Small intestine (tissue), 7 donors: ENCODE measurements around the gene SLC39A11. TPM values are rescaled to one million over a fixed set of nuclear protein-coding genes. Genes with fewer than 3 reads are reported as not detected.
A peak's percentile ranks its signal among the peaks of the same experiment; 100 is the strongest.
"Not testable (repeated sequence)": the region's sequence is repeated elsewhere in the genome, so short reads cannot be mapped to it uniquely, and the experiment has no call there.

Experiments
- DNase-seq, 2 donors: peaks; one replicate each; pipeline versions ENCODE4 v3.0.0 to v3.0.0-alpha.2; 2013
- FAIRE-seq: peaks from 2 replicates; lab custom pipeline; 2012; peaks lifted over from hg19 to GRCh38; lab: Jason Lieb, UNC
- H3K27ac ChIP-seq, 3 donors: one replicate each; pipeline ENCODE4 v1.5.1; 2013; ENCODE audit warnings: low read length in 2 of 3, mild to moderate bottlenecking in 2 of 3, control low read depth in 1 of 3, inconsistent platforms in 1 of 3, low read depth in 1 of 3, moderate library complexity in 1 of 3
- H3K27me3 ChIP-seq, 3 donors: one replicate each; pipeline ENCODE4 v1.6.1; 2013; ENCODE audit warnings: low read length in 3 of 3, inconsistent platforms in 1 of 3; ENCODE audit not compliant: control insufficient read depth in 3 of 3, insufficient read depth in 3 of 3
- H3K36me3 ChIP-seq, 3 donors: one replicate each; pipeline ENCODE4 v1.6.1; 2013; ENCODE audit warnings: low read length in 3 of 3, inconsistent platforms in 1 of 3, low read depth in 1 of 3, mild to moderate bottlenecking in 1 of 3, moderate library complexity in 1 of 3; ENCODE audit not compliant: control insufficient read depth in 3 of 3, insufficient read depth in 2 of 3
- H3K4me1 ChIP-seq, 3 donors: one replicate each; pipeline ENCODE4 v1.6.1; 2013; ENCODE audit warnings: low read length in 2 of 3, inconsistent platforms in 1 of 3, low read depth in 1 of 3, mild to moderate bottlenecking in 1 of 3, moderate library complexity in 1 of 3; ENCODE audit not compliant: control insufficient read depth in 3 of 3, insufficient read depth in 2 of 3
- H3K4me3 ChIP-seq, 3 donors: one replicate each; pipeline ENCODE4 v1.5.1; 2013; ENCODE audit warnings: low read length in 3 of 3, control low read depth in 1 of 3, inconsistent platforms in 1 of 3, low read depth in 1 of 3, mild to moderate bottlenecking in 1 of 3, moderate library complexity in 1 of 3
- H3K9me3 ChIP-seq, 2 donors: one replicate each; pipeline ENCODE4 v1.6.1; 2013; ENCODE audit warnings: low read depth in 1 of 2, low read length in 1 of 2; ENCODE audit not compliant: control insufficient read depth in 2 of 2, insufficient read depth in 1 of 2
- WGBS, 3 donors: extraction: QIAGEN DNeasy Blood & Tissue Kit; methylation state at CpG; one replicate each; pipeline ENCODE4 v1.1.7; 2013; 5-methylcytosine and 5-hydroxymethylcytosine counted together
- polyA plus RNA-seq, 4 donors: library from polyadenylated mRNA; stranded (reverse) in 3 of 4; unstranded in 1 of 4; fragments of 200-250 nt in 3 of 4; fragments of 120-200 nt in 1 of 4; gene quantifications; one replicate each; pipeline versions ENCODE4 v1.2.1 to v1.2.3, GENCODE V29; 2013
- donor health status: healthy with polysubstance abuse.
- donor health status: control.
- donor health status: control.
- donor health status: Bipolar disorder and iron deficiency.
- donor health status: healthy.

SLC39A11 gene
- polyA plus RNA-seq, 4 donors = 2.7 to 53.7 (median 11.3) TPM

DNA sequence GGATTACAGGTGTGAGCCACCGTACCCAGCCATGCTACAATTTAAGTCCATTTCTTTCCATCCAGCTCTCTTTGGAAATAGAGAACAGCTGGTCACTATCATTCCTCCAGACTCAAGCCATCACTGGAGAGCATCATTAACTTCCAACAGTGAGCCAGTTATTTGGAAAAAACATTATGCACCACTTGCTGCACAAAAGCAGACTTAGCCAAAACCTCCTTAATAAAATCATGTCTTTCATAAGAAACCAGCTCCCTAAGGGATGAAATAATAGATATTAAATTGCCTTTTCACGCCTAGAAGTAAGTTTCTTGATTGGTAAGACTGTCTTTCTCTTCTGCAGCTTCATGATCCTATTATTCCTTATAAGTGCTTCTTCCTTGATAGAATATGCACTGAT, 17.9 kb downstream of the SLC39A11 start:
- peaks cover 2 to 19% (median 4%) of the 10 kb centered on the region in 3 donors for H3K36me3 ChIP-seq
- H3K27ac ChIP-seq = no peak overlapping the region
- H3K4me3 ChIP-seq = no peak overlapping the region
- H3K9me3 ChIP-seq = peaks cover 0 to 8% of the 10 kb centered on the region in 2 donors
- DNase-seq (no peak), FAIRE-seq (no peak)
- WGBS, 3 donors = 87 to 89% (median 89%) methylated on average over 2 of the region's 2 CpGs
- H3K4me1 ChIP-seq = peaks cover 0 to 8% (median 1%) of the 10 kb centered on the region in 3 donors
- no peaks in the 10 kb centered on the region for H3K27me3 ChIP-seq

DNA sequence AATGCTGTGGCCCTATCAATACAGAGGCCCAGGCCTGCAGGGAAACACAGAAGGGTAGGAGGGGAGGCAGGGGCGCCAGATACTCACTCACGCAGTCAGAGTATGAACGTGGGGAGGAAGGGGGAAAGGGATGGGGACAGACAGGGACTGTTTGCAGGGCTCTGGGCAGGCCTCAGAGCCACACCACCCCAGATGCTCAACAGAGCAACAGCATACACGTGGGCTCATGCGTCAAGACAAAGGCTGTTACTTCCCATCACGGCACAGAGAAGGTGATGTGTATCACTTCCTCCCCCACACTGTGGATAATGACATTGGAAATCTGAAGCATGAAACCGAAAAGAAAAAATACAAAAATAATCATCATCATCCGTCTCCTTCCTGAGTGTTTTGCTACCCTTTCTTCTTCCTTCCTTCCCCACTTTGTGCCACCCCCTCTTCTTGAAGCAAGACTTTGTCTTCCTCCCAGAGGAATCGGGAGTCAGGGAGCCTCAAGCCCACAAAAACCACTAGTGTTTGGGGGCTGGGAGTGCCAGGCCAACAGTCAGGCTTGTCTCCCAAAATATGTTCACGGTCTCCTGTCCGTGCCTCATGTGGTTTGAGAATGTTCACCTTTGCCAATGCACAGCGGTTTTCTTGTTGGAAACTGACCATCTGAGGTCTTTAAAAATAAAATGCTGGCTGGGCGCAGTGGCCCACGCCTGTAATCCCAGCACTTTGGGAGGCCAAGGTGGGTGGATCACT, 20.1 kb downstream of the SLC39A11 start:
- WGBS, 3 donors = 85 to 95% (median 89%) methylated on average over 14 of the region's 14 CpGs
- H3K27ac ChIP-seq = no peak overlapping the region
- no peak for DNase-seq
- H3K4me3 ChIP-seq = no peak overlapping the region
- H3K36me3 ChIP-seq = peaks cover 2 to 16% (median 4%) of the 10 kb centered on the region in 3 donors
- peaks cover 0 to 8% of the 10 kb centered on the region in 2 donors for H3K9me3 ChIP-seq
- peaks cover 0 to 25% (median 0%) of the 10 kb centered on the region in 3 donors for H3K4me1 ChIP-seq
- H3K27me3 ChIP-seq = no peaks in the 10 kb centered on the region
- FAIRE-seq = no peak

DNA sequence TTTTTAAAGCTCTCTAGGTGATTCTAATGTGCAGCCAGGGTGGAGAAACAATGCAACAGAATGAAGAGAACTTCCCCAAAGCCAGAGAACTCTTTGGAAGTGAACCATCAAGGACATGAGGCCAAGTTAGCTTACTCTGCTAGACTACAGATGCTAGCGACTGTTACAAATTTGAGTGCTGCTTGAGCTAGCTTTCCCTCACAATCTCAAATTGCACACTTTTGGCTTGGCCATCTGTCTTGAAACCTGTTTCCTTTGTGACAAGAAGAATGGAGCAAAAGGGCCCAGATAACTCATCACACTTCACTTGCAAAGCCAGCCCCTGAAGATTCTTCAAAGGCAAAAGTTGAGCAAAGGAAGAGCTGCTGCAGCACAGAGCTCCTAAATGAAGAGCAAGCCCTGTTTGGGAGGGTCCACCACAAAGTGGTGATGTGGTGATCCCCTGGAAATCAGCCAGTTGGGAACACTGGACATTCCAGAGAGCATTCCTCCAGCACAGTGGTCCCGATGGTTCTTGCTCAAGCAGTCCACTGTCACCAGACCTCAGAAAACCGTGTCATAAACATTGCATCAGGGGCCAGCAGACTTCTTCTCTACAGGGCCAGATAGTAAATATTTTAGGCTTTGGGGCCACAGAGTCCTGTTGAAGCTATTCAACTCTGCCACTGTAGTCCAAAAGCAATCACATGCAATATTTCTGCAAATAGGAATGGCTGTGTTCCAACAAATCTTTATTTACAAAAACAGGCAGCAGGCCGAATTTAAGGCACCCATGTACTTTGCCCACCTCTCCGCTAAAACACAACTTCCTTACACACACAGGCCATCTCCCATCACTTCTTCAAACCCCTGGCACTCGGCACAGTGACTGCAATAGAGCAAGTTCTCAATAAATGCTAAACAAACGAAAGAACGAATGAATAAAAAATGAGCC, 21.2 kb downstream of the SLC39A11 start:
- Histone ChIP-seq H3K4me1 (peaks cover 0 to 25% (median 0%) of the 10 kb centered on the region in 3 donors), H3K36me3 (peaks cover 2 to 18% (median 4%) of the 10 kb centered on the region in 3 donors), H3K27ac (no peak overlapping the region), H3K27me3 (no peaks in the 10 kb centered on the region), H3K9me3 (peaks cover 0 to 8% of the 10 kb centered on the region in 2 donors), H3K4me3 (no peak overlapping the region)
- 80 to 90% (median 89%) methylated on average over 8 of the region's 8 CpGs for WGBS, 3 donors
- FAIRE-seq (no peak), DNase-seq (no peak)

DNA sequence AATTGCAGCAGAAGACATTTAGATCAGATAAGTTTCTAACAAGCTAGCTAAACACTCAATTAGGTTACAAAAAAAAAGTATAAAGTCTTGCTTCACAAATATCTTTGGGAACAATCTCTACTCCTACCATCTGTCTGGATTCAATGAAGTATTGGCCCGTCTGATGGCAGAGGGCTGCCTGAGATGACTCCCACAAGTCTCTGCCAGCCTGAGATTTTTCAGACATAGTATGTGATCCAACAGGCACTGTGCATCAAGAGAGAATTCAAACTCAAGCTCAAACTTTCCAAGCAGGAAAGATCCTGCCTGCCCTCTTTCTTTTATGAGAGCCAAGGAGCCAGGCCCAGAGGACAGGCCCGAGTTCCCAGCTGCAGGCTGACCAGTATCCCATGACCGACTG, 22.6 kb downstream of the SLC39A11 start:
- Histone ChIP-seq H3K4me1 (peaks cover 0 to 25% (median 0%) of the 10 kb centered on the region in 3 donors), H3K27ac (peak overlapping the region in 1 of 3 donors; percentile 53), H3K27me3 (no peaks in the 10 kb centered on the region), H3K9me3 (peaks cover 0 to 11% of the 10 kb centered on the region in 2 donors), H3K36me3 (peaks cover 2 to 18% (median 4%) of the 10 kb centered on the region in 3 donors), H3K4me3 (no peak overlapping the region)
- 74 to 98% (median 93%) methylated on average over 3 of the region's 3 CpGs for WGBS, 3 donors
- no peak for FAIRE-seq
- DNase-seq = no peak

DNA sequence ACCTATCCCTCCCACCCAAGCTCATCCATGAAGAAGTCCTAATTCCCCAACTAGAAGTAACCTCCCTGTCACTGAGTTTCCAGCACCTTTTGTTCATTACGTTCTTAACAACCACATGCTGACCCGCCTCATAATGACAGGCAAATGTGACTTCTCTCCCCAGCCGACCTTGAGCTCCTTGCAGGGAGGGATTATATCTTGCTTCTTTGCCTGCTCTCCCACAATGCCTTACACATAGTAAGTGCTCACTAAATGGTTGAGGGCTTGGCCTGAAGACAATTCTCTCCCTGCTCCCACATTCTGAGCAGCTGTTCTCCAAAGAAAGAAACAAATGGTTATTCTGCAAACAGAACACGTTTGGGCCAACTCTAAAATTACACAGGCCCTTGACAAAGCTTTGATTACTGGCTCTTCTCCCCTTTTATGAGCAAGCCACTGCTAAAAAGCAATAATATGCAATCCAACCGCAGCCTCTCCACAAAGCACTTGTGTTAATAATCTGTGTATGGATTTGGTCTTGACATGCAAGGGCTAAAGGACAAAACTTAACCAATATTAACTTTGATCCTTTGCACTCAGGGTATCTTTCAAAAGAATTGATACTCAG, 23.2 kb downstream of the SLC39A11 start:
- peaks cover 0 to 11% of the 10 kb centered on the region in 2 donors for H3K9me3 ChIP-seq
- no peak overlapping the region for H3K4me3 ChIP-seq
- H3K4me1 ChIP-seq = peaks cover 0 to 25% (median 0%) of the 10 kb centered on the region in 3 donors
- DNase-seq = peak in 1 of 2 donors; percentile 29
- H3K36me3 ChIP-seq = peaks cover 2 to 18% (median 4%) of the 10 kb centered on the region in 3 donors
- peak overlapping the region in 1 of 3 donors; percentile 53 for H3K27ac ChIP-seq
- H3K27me3 ChIP-seq = no peaks in the 10 kb centered on the region
- 54 to 69% (median 68%) methylated on average over 5 of the region's 5 CpGs for WGBS, 3 donors
- FAIRE-seq = no peak

DNA sequence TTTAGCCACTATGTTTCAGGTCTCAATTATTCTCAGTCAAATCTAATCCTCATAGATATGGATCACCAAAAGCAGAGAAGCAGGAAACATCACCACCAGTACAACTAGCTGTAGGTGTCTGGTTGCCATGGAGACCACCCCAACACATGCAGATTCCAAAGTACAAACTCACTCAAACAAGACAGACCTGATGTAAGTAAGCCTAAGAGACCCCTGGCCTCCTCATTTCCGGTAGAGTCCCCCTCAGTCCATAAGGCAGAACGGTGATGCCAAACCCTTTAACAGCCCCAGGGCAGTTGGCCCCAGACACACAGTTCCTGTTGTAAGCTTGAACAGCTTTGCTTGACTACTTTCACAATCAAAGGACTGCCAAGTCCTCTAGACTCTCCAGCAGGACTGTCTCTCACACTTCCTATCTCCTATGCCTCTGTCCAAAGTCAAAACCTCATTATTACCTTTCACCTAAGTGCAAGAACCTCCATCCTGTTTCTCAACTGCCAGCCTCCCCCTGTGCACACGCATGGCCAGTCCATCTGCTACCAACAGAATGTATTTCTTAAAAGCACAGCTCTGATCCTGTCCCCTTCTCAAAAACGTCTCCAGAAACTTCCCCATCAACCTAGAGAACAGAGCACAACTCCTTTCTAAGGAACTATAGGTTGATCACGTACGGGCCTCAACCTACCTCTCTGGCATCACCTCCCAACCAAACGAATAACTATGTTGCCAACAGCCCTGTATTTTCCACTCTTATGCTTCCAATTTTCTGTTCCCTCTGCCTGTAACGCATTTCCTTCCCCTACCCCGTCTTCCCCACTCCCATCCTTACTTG, 23.9 kb downstream of the SLC39A11 start:
- Histone ChIP-seq H3K9me3 (peaks cover 0 to 11% of the 10 kb centered on the region in 2 donors), H3K36me3 (peaks cover 2 to 17% (median 3%) of the 10 kb centered on the region in 3 donors), H3K4me1 (peaks cover 0 to 25% (median 0%) of the 10 kb centered on the region in 3 donors), H3K27me3 (no peaks in the 10 kb centered on the region), H3K27ac (peak overlapping the region in 1 of 3 donors; percentile 53), H3K4me3 (no peak overlapping the region)
- 63 to 73% (median 68%) methylated on average over 9 of the region's 9 CpGs for WGBS, 3 donors
- FAIRE-seq (no peak), DNase-seq (peak; percentile 43 to 95)

DNA sequence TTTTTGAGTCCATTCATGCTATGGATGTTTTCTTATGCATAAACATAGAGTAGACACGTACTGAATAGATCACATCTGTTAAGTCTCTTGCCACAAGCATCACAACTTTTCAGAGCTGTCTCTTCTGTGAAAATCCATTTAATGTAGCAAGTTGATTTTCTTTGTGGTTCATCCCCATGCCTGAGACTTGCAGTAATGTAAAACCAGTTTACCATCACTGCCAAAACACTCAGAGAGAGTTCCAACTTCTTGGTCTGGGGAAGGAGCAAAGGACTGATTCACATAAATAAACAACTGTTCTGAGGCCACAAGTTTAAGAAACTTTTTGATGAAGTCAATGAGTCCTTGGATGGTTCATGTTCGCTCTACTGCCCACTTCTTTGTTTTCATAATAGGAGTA, 24.8 kb downstream of the SLC39A11 start:
- not testable (repeated sequence) for FAIRE-seq, H3K27me3 ChIP-seq, DNase-seq, H3K4me3 ChIP-seq, H3K36me3 ChIP-seq
- H3K4me1 ChIP-seq = peaks cover 0 to 25% (median 0%) of the 10 kb centered on the region in 3 donors
- H3K27ac ChIP-seq = peak overlapping the region in 1 of 3 donors; percentile 53
- 71 to 94% (median 93%) methylated on average over 2 of the region's 2 CpGs for WGBS, 3 donors
- H3K9me3 ChIP-seq = peaks cover 0 to 11% of the 10 kb centered on the region in 2 donors
